ENCODE results near the gene MBD3L2B. TPM values are rescaled to one million over a fixed set of nuclear protein-coding genes. Genes with fewer than 3 reads are reported as not detected.

MBD3L2B gene
- total RNA-seq, 2 donors from 2014 or later = not detected

DNA sequence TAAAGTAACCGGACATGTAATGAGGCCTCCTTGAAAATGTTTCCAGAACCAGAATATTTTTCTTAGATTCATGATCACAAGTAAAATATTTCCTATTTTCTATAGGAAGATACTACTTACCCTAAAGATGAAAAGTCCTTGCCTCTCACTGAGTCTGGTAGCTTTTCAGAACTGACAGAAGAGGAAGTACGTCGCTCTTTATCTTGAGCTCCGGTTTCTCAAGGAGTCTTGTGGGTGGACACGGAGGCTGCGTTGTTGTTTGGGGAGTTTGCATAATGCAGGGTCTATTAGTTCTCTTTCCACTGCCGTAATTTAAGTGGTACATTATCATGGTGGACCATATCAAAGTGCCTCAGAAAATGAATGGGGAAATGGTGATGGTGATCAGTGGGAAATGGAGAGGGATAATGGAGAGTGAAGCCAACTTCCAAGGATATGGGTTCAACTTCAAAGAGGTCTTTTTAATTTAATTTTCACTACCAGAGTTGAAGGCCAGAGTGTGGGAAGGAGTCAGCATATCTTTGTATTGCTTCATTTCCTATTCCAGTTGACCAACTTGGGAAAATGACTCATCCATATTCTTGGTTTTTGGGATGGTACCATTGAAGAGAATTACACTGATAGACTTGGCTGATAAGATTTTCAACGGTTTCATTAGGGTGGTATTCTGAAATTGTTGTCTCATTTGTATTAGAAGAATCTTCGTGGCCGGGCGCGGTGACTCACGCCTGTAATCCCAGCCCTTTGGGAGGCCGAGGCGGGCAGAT lies 23.4 kb downstream of the MBD3L2B start:
- ATAC-seq = no peak

DNA sequence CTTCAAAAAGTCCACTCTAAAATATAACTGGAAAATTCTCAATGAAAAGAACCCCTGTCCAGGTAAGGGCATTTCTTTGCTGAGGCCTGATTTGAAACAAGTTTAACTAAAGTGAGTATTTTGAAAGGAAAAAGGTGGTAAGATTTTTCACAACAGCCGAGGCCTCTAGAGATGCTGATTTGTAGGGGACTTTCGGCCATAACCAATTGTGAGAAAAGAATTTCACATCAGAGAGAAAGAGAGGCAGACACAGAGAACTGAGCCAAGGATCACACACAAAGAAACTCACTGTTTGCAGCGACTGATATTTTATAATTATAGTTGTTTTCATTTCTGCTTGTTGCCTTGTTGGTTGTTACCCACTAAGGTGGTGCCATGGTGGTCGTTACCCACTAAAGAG lies 24.4 kb downstream of the MBD3L2B start:
- H3K4me3 ChIP-seq = no peak overlapping the region
- DNase-seq (no peak), ATAC-seq (no peak)
- H3K4me1 ChIP-seq = no peaks in the 10 kb centered on the region
- no peaks in the 10 kb centered on the region for H3K9me3 ChIP-seq
- TF ChIP-seq, protein P1, sequence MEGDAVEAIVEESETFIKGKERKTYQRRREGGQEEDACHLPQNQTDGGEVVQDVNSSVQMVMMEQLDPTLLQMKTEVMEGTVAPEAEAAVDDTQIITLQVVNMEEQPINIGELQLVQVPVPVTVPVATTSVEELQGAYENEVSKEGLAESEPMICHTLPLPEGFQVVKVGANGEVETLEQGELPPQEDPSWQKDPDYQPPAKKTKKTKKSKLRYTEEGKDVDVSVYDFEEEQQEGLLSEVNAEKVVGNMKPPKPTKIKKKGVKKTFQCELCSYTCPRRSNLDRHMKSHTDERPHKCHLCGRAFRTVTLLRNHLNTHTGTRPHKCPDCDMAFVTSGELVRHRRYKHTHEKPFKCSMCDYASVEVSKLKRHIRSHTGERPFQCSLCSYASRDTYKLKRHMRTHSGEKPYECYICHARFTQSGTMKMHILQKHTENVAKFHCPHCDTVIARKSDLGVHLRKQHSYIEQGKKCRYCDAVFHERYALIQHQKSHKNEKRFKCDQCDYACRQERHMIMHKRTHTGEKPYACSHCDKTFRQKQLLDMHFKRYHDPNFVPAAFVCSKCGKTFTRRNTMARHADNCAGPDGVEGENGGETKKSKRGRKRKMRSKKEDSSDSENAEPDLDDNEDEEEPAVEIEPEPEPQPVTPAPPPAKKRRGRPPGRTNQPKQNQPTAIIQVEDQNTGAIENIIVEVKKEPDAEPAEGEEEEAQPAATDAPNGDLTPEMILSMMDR (IDR thresholded peaks at IDR 0.05) = no peak
- TF ChIP-seq POLR2A (IDR thresholded peaks at IDR 0.05) = no peak
- no peaks in the 10 kb centered on the region for H3K27me3 ChIP-seq
- H3K27ac ChIP-seq = no peak overlapping the region
- WGBS, 2 donors = 41 to 49% methylated on average over 4 of the region's 4 CpGs
- intact Hi-C loops (cut with DNase I) = no loop called here
- H3K36me3 ChIP-seq (replicated peaks in 1 of 2; ENCODE audit: insufficient read depth in 1 of 2, low read depth in 2 of 2) = no peaks in the 10 kb centered on the region

More for the DNA sequence above, 23.4 kb downstream of the MBD3L2B start:
- Histone ChIP-seq H3K36me3 (replicated peaks in 1 of 2; ENCODE audit: insufficient read depth in 1 of 2, low read depth in 2 of 2) (no peaks in the 10 kb centered on the region), H3K27me3 (no peaks in the 10 kb centered on the region), H3K4me3 (no peak overlapping the region), H3K27ac (no peak overlapping the region), H3K9me3 (no peaks in the 10 kb centered on the region), H3K4me1 (no peaks in the 10 kb centered on the region)
- intact Hi-C loops (cut with DNase I) = no loop called here
- DNase-seq = peak in 1 of 4 donors; percentile 15
- no peak for TF ChIP-seq POLR2A (IDR thresholded peaks at IDR 0.05)
- TF ChIP-seq, protein P1 (IDR thresholded peaks at IDR 0.05) = no peak
- WGBS, 2 donors = 73 to 79% methylated on average over 15 of the region's 15 CpGs

DNA sequence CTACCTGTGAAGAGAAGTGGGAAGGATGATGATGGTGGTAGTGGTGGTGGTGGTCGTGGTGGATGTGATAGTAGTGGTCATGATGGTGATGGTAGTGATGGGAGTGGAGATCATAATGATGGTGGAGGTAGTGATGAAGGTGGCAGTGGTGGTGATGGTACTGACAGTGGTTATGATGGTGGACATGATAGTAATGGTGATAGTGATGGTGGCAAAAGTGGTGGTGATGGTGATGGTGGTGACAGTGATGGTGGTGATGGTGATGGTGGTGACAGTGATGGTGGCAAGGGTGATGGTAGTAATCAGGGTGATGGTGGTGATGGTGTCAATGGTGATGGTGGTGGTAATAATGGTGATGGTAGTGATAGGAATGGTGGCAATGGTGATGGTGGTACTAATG lies 26.2 kb downstream of the MBD3L2B start:
- no peak for TF ChIP-seq POLR2A (IDR thresholded peaks at IDR 0.05)
- TF ChIP-seq, protein P1 (IDR thresholded peaks at IDR 0.05) = no peak
- H3K4me3 ChIP-seq = no peak overlapping the region
- intact Hi-C loops (cut with DNase I) = no loop called here

GRCh38 chr19:6988257-6988656 lies 33.0 kb downstream of the MBD3L2B start:
- intact Hi-C loops (cut with DNase I) = no loop called here
- ATAC-seq = no peak

More for the DNA sequence above, 26.2 kb downstream of the MBD3L2B start:
- H3K27ac ChIP-seq = no peak overlapping the region
- ATAC-seq (no peak), DNase-seq (no peak)
- no peaks in the 10 kb centered on the region for H3K27me3 ChIP-seq
- H3K36me3 ChIP-seq (replicated peaks in 1 of 2; ENCODE audit: insufficient read depth in 1 of 2, low read depth in 2 of 2) = no peaks in the 10 kb centered on the region
- 35 to 38% methylated on average over 1 of the region's 1 CpG for WGBS, 2 donors
- no peaks in the 10 kb centered on the region for H3K4me1 ChIP-seq
- no peaks in the 10 kb centered on the region for H3K9me3 ChIP-seq

More at GRCh38 chr19:6988257-6988656, 33.0 kb downstream of the MBD3L2B start:
- DNase-seq = no peak
- WGBS, 2 donors = 22 to 43% methylated on average over 3 of the region's 3 CpGs
- no peaks in the 10 kb centered on the region for H3K4me1 ChIP-seq
- H3K9me3 ChIP-seq = peaks cover 0 to 8% (median 0%) of the 10 kb centered on the region in 3 donors
- TF ChIP-seq, protein P1 (IDR thresholded peaks at IDR 0.05) = no peak
- TF ChIP-seq POLR2A (IDR thresholded peaks at IDR 0.05) = no peak
- H3K36me3 ChIP-seq (replicated peaks in 1 of 2; ENCODE audit: insufficient read depth in 1 of 2, low read depth in 2 of 2) = no peaks in the 10 kb centered on the region
- no peaks in the 10 kb centered on the region for H3K27me3 ChIP-seq
- H3K4me3 ChIP-seq = no peak overlapping the region
- H3K27ac ChIP-seq = no peak overlapping the region

Data from body of pancreas (tissue), 4 donors.